Astrocyte (in vitro differentiated cells and primary cell): ENCODE measurements around the gene RPL18. TPM values are rescaled to one million over a fixed set of nuclear protein-coding genes. Genes with fewer than 3 reads are reported as not detected.
A peak's percentile ranks its signal among the peaks of the same experiment; 100 is the strongest.

ENCODE experiments used
- DNase-seq: peaks from one replicate; pipeline ENCODE4 v3.0.0-alpha.2; 2010; ENCODE audit warnings: low read depth
- FAIRE-seq: peaks from 2 replicates; lab custom pipeline; 2011; peaks lifted over from hg19 to GRCh38; lab: Jason Lieb, UNC
- H2AFZ ChIP-seq: 2 replicates; pipeline ENCODE4 v1.6.0; 2012; ENCODE audit warnings: low read depth, low read length, inconsistent platforms
- H3K27ac ChIP-seq: 2 replicates; pipeline ENCODE4 v1.5.1; 2011; ENCODE audit warnings: low read depth, low read length, inconsistent platforms
- H3K27me3 ChIP-seq: 2 replicates; pipeline ENCODE4 v1.6.0; 2011; ENCODE audit warnings: low read length, inconsistent platforms; ENCODE audit not compliant: insufficient read depth
- H3K36me3 ChIP-seq: 2 replicates; pipeline ENCODE4 v1.5.1; 2011; ENCODE audit warnings: low read length, inconsistent platforms; ENCODE audit not compliant: insufficient read depth
- H3K4me1 ChIP-seq: 2 replicates; pipeline ENCODE4 v1.5.1; 2011; ENCODE audit warnings: low read length, inconsistent platforms; ENCODE audit not compliant: insufficient read depth
- H3K4me2 ChIP-seq: 2 replicates; pipeline ENCODE4 v1.6.0; 2012; ENCODE audit warnings: low read length, inconsistent platforms
- H3K4me3 ChIP-seq: 2 replicates; pipeline ENCODE4 v1.5.1; 2011; ENCODE audit warnings: low read depth, mild to moderate bottlenecking, low read length, inconsistent platforms; ENCODE audit not compliant: insufficient read depth
- H3K79me2 ChIP-seq: 2 replicates; pipeline ENCODE4 v1.6.0; 2012; ENCODE audit warnings: mild to moderate bottlenecking, low read length, inconsistent platforms; ENCODE audit not compliant: insufficient read depth
- H3K9ac ChIP-seq: 2 replicates; pipeline ENCODE4 v1.6.0; 2012; ENCODE audit warnings: mild to moderate bottlenecking, low read length, inconsistent platforms
- H3K9me3 ChIP-seq: 2 replicates; pipeline ENCODE4 v1.5.1; 2012; ENCODE audit warnings: low read depth, mild to moderate bottlenecking, low read length, inconsistent platforms; ENCODE audit not compliant: insufficient read depth
- H4K20me1 ChIP-seq: 2 replicates; pipeline ENCODE4 v1.6.0; 2012; ENCODE audit warnings: low read length, inconsistent platforms; ENCODE audit not compliant: insufficient read depth
- H3K27ac Mint-ChIP-seq: one replicate; pipeline ENCODE4 v1.8.0; 2021; ENCODE audit warnings: mild to moderate bottlenecking, mixed read lengths; ENCODE audit not compliant: unreplicated experiment
- H3K27me3 Mint-ChIP-seq: one replicate; pipeline ENCODE4 v1.8.0; 2021; ENCODE audit warnings: low read depth, mixed read lengths; ENCODE audit not compliant: unreplicated experiment
- H3K36me3 Mint-ChIP-seq: one replicate; pipeline ENCODE4 v1.8.0; 2021; ENCODE audit warnings: low read depth, mixed read lengths; ENCODE audit not compliant: unreplicated experiment
- H3K4me1 Mint-ChIP-seq: one replicate; pipeline ENCODE4 v1.8.0; 2021; ENCODE audit warnings: low read depth, mixed read lengths; ENCODE audit not compliant: unreplicated experiment
- H3K4me3 Mint-ChIP-seq: one replicate; pipeline ENCODE4 v1.8.0; 2021; ENCODE audit warnings: mild to moderate bottlenecking, moderate library complexity, mixed read lengths; ENCODE audit not compliant: unreplicated experiment
- H3K9me3 Mint-ChIP-seq: one replicate; pipeline ENCODE4 v1.8.0; 2021; ENCODE audit warnings: mild to moderate bottlenecking, mixed read lengths; ENCODE audit not compliant: unreplicated experiment
- CTCF ChIP-seq: IDR thresholded peaks from 2 replicates; pipeline ENCODE4 v1.5.1; 2011; ENCODE audit warnings: low read depth, mild to moderate bottlenecking, inconsistent platforms, low read length, moderate library complexity; ENCODE audit not compliant: insufficient read depth
- EZH2 ChIP-seq: IDR thresholded peaks from 2 replicates; pipeline ENCODE4 v1.6.1; 2012; ENCODE audit warnings: mild to moderate bottlenecking, low read length, inconsistent platforms; ENCODE audit not compliant: insufficient read depth
- total RNA-seq: library from RNA; stranded (reverse); gene quantifications from 2 replicates; pipeline ENCODE4 v1.2.1, GENCODE V29; 2021

RPL18 gene
- total RNA-seq, 1 donor from 2014 or later, result 1,102 TPM

GRCh38 chr19:48611872-48612271, 7.1 kb downstream of the RPL18 start:
- no peaks in the 10 kb centered on the region for H3K9me3 Mint-ChIP-seq
- H2AFZ ChIP-seq, result no peak overlapping the region
- H3K36me3 Mint-ChIP-seq, result peaks cover 6% of the 10 kb centered on the region
- peaks cover 19% of the 10 kb centered on the region for H3K36me3 ChIP-seq
- H3K27ac ChIP-seq, result no peak overlapping the region
- H3K79me2 ChIP-seq, result peaks cover 16% of the 10 kb centered on the region
- TF ChIP-seq EZH2 (no peak), CTCF (no peak)
- H3K4me1 ChIP-seq, result peaks cover 19% of the 10 kb centered on the region
- H3K4me1 Mint-ChIP-seq, result peaks cover 16% of the 10 kb centered on the region
- H4K20me1 ChIP-seq, result peaks cover 32% of the 10 kb centered on the region
- FAIRE-seq (no peak), DNase-seq (no peak)
- no peak overlapping the region for H3K9ac ChIP-seq
- H3K27me3 ChIP-seq, result no peaks in the 10 kb centered on the region
- H3K4me3 ChIP-seq, result no peak overlapping the region
- H3K27me3 Mint-ChIP-seq, result no peaks in the 10 kb centered on the region
- H3K9me3 ChIP-seq, result no peaks in the 10 kb centered on the region
- H3K4me2 ChIP-seq, result no peak overlapping the region
- H3K4me3 Mint-ChIP-seq, result no peak overlapping the region
- H3K27ac Mint-ChIP-seq, result no peak overlapping the region

DNA sequence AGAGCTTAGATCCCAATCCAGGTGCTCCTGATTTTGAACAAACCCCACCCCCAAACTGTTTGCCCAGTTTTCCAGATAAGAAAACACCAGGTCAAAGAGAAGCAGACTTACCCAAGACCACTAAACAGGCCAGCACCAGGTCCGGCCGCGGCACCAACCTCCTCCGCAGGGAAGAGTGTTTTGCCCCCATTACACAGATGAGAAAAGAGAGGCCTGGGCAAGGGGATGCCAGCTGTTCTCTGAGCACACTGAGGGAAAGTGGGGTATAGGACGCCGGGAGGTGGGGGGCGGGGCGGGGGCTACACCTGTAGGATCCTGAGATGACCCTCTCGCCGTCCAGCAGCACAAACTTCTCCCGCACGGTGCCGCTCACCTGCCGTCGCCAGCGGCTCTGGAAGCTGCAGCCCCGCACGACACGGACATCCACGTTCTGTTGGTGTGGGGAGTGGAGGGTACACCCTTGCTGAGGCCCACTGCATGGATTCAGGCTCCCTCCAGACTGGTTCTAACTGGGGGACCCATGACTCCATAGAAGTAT, 9.3 kb downstream of the RPL18 start:
- no peaks in the 10 kb centered on the region for H3K79me2 ChIP-seq
- H2AFZ ChIP-seq, result no peak overlapping the region
- FAIRE-seq (no peak), DNase-seq (no peak)
- peaks cover 10% of the 10 kb centered on the region for H4K20me1 ChIP-seq
- H3K27me3 Mint-ChIP-seq, result no peaks in the 10 kb centered on the region
- H3K4me1 Mint-ChIP-seq, result peaks cover 7% of the 10 kb centered on the region
- no peaks in the 10 kb centered on the region for H3K36me3 ChIP-seq
- TF ChIP-seq CTCF, result no peak
- no peak for TF ChIP-seq EZH2
- no peak overlapping the region for H3K4me3 Mint-ChIP-seq
- H3K4me2 ChIP-seq, result no peak overlapping the region
- H3K9ac ChIP-seq, result no peak overlapping the region
- H3K4me3 ChIP-seq, result no peak overlapping the region
- H3K36me3 Mint-ChIP-seq, result no peaks in the 10 kb centered on the region
- H3K27me3 ChIP-seq, result no peaks in the 10 kb centered on the region
- no peaks in the 10 kb centered on the region for H3K9me3 Mint-ChIP-seq
- no peaks in the 10 kb centered on the region for H3K4me1 ChIP-seq
- H3K27ac ChIP-seq, result no peak overlapping the region
- H3K27ac Mint-ChIP-seq, result no peak overlapping the region
- H3K9me3 ChIP-seq, result no peaks in the 10 kb centered on the region

- Histone ChIP-seq H3K27me3 (no peaks in the 10 kb centered on the region), H3K79me2 (no peaks in the 10 kb centered on the region), H3K36me3 (no peaks in the 10 kb centered on the region), H3K4me3 (no peak overlapping the region), H3K9ac (no peak overlapping the region), H3K27ac (no peak overlapping the region), H2AFZ (peak overlapping the region; percentile 84), H3K9me3 (no peaks in the 10 kb centered on the region), H4K20me1 (peaks cover 2% of the 10 kb centered on the region), H3K4me1 (no peaks in the 10 kb centered on the region), H3K4me2 (peak overlapping the region; percentile 46)
- Mint-ChIP-seq H3K9me3 (no peaks in the 10 kb centered on the region), H3K36me3 (no peaks in the 10 kb centered on the region), H3K4me1 (peaks cover 3% of the 10 kb centered on the region), H3K27me3 (no peaks in the 10 kb centered on the region), H3K27ac (no peak overlapping the region), H3K4me3 (no peak overlapping the region)
- DNase-seq (no peak), FAIRE-seq (no peak)
- TF ChIP-seq EZH2 (no peak), CTCF (peak; percentile 41)
Observed at GRCh38 chr19:48608798-48609263, 10.1 kb downstream of the RPL18 start.
